Activated CD4-positive, alpha-beta T cell treated with anti-CD3 and anti-CD28 coated beads for 1 hour (primary cell): Measurements from ENCODE around the gene ERLEC1.
"Not testable (repeated sequence)": the region's sequence is repeated elsewhere in the genome, so short reads cannot be mapped to it uniquely, and the experiment has no call there.

Experiments
- DNase-seq: peaks from one replicate; pipeline ENCODE4 v3.0.0-alpha.2; 2020

The ERLEC1 gene

DNA sequence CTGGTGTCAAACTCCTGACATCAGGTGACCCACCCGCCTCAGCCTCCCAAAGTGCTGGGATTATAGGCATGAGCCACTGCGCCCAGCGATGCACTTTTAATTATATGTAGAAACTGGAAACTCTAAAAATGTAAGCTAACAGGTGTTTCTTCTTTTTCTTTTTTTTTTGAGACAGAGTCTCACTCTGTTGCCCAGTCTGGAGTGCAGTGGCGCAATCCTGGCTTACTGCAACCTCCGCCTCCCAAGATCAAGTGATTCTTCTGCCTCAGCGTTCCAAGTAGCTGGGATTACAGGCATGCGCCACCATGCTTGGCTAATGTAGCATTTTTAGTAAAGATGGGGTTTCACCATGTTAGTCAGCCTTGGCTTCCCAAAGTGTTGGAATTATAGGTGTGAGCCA lies 54.8 kb downstream of the ERLEC1 start:
- DNase-seq: not testable (repeated sequence)

DNA sequence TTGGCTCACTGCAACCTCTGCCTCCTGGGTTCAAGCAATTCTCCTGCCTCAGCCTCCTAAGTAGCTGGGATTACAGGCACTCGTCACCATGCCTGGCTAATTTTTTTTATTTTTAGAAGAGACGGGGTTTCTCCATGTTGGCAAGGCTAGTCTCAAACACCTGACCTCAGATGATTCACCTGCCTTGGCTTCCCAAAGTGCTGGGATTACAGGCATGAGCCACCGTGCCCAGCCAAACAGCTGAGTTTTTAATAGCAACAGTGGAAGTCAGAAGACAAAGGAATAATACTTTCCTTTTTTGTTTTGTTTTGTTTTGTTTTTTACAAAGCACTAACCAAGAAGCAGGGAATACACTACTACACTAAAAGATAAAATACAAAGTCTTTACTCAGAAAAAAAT lies 56.0 kb downstream of the ERLEC1 start:
- DNase-seq: no peak

DNA sequence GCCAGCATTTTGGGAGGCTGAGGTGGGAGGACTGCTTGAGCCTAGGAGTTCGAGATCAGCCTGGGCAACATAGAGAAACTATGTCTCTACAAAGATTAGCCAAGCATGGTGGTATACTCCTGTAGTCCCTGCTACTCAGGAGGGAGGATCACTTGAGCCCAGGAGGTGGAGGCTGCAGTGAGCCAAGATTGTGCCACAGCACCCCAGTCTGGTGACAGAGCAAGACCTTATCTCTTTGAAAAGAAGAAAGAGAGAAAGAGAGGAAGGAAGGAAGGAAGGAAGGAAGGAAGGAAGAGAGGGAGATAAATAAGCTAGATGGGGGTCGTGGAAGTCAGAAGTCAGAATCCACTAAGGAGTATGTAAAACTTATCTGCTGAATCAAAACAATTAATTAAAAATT lies 56.8 kb downstream of the ERLEC1 start:
- no peak for DNase-seq

DNA sequence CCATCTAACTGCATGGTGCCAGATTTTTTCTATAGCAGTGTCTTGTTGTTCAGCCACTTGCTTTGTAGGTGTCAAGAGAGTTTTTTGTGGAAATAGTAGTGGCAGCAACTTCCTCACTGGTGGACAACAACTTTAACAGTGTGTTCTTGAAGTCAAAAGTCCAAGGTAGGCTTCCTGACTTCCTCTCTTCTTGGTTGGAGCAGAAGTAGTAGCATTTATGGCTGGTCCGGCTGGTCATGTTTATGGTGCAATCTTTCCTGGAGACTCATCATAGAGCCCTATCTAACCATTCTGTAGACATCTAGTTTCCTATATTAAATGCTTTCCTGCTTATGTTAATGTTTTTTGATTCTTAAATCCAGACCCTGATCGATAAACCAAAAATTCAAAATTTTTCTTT lies 61.2 kb downstream of the ERLEC1 start:
- no peak for DNase-seq

DNA sequence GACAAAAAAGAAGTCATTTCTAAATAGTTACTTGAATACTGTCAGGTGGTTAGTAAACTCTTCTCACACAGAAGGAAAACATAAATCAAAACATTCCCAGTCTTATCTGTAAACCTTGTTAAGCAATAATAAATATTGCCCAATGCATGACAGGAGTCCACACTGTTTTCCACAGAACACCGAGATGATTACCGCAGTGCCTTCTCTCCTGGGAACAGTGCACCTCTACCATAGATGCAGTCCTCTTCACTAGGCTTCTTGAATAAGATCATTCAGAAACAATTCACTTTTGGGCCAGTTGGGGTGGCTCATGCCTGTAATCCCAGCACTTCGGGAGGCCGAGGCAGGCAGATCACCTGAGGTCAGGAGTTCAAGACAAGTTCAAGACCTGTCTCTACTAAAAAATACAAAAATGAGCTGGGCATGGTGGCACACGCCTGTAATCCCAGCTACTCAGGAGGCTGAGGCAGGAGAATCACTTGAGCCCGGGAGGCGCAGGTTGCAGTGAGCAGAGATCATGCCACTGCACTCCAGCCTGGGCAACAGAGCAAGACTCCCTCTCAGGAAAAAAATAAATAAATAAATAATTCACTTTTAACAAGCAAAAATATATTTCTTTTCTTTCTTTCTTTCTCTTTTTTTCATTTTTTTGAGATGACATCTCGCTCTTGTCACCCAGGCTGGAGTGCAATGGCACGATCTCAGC lies 64.4 kb downstream of the ERLEC1 start:
- DNase-seq: not testable (repeated sequence)

DNA sequence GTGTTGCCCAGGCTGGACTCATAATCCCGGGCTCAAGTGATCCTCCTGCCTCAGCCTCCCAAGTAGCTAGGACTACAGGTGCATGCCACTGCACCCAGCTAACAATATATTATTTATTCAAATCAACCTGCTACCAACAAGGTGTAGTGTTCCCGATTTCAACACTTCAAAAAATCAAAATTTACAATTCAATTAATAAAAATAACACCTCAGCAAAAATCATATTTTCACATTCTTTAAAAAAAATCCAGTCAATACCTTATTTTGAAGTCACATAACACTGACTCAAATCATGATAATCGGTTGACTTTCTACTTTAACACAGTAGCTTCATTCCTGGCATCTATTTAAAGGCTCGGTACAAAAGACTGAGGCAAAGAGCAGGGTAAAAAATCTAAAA lies 65.7 kb downstream of the ERLEC1 start:
- no peak for DNase-seq

DNA sequence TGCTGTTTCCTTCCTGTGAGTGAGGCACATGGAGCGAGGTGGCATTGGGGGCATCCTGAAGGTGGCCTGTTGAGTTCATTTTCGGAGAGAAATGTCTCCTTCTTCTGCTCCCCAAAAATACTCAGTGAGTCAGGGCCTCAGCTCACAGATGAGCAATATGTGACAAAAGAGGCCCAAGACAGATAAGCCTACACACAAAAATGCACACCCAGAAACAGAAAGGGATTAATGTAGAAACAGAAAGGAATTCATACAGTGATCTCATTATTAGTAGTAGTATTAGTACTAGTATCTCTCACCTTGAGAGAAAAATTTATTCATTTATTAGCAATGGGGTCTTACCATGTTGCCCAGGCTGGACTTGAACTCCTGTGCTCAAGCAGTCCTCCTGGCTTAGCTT lies 67.8 kb downstream of the ERLEC1 start:
- DNase-seq: no peak

DNA sequence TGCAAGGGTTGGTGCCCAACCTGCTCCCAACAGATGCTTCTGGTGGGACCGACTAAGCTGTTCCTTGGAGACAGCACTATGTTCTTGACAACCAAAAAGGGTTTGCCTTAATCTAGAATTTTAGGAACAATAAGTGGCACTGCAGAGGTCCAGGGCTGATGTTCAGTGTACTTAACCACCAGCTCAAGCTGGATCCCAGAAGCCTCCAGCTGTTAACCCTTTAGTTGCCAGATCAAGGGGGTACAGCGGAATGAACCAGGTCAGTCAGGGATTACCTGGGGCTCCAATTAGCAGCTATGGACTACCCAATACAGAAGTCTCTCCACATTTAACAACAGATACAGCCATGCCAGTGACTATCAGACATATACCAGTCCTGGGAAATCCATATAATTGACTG lies 69.4 kb downstream of the ERLEC1 start:
- DNase-seq: no peak

DNA sequence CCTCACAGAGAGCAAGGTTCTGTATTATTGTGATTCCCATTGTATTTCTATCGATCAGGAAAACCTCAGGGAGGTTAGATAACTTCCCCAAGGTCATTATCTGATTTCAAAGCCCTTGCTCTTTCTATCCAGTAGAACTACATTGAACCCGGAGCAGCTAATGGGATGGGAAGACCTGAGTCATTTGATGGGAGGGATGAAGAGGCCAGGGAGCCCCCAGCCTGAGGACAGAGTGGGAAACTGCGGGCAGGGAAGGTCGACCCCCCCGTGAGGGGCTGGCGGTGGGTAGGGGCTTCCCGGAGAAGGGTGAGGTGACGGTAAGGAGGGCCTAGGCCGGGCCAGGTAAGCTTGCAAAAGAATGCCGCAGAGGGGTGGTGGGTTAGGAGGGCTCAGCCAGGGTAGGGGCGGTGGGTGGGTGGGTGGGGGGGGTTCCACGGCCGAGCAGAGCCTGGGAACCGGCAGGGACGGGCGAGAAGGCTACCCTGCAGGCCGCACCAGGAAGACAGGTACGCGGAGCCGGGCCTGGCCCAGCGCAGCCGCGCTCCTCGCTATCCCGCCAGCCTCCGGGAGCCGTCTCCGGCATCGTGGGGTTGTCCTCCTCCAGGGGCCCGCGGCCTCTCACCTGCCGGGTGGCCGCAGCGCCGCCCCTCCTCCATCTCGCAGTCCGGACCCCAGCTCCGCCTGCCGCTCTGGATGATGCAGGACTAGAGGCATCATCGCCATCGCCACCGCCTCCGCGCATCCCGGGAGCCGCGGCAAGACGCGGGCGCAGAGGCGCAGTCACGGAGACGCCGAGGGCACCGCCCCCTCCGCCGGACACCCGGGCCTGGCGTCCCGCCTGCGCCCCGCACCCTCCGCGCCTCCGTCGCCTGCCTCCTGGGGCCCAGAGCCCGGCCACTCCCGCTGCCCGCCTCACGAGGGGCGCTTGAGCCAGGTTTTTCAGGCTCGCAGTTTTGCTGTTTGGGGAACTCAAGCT lies 72.7 kb downstream of the ERLEC1 start, which contains the start of gene GPR75:
TSS of gene GPR75 (minus strand) at position 762 of the 976 bp plus-strand sequence. CDS start 5,211 bp downstream, outside the sequence.
- DNase-seq: no peak

DNA sequence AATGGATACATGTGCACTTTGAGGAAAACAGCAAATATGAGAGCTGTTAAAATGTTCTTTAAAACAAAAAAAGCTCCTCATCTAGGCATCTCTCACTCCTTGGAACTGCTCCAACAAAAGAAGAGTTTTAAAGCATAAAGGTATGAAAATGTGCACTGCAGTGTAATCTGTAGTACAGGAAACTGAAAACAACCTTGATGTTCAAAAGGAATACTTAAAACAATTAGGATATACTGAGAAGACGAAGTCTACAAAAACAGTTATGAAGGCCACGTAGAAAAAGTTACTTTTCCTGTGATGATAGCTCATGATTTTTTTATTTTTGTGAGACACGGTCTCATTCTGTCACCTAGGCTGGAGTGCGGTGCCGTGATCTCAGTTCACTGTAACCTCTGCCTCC lies 75.0 kb downstream of the ERLEC1 start:
- DNase-seq: no peak

DNA sequence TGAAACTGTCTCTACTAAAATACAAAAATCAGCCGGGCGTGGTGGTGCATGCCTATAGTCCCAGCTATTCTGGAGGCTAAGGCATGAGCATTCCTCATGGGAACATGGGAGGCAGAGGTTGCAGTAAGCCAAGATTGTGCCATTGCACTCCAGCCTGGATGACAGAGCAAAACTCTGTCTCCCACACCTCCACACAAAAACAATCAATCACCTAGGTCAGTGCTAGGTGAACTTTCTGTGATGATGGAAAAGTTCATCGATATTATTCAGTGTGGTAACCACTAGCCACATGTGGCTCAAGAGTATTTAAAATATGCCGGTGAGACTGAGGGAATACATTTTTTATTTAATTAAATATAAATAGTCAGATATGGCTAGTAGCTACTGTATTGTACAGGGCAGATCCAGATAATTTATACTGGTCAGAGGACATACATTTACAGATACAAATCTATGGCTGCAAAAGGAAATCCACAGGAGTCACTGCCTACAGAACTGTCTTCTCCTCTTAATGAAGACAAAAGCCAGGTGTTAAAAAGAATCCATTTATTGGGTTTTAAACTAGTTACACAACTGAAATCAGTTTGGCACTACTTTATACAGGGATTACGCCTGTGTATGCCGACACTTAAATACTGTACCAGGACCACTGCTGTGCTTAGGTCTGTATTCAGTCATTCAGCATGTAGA lies 76.8 kb downstream of the ERLEC1 start:
- DNase-seq: no peak

DNA sequence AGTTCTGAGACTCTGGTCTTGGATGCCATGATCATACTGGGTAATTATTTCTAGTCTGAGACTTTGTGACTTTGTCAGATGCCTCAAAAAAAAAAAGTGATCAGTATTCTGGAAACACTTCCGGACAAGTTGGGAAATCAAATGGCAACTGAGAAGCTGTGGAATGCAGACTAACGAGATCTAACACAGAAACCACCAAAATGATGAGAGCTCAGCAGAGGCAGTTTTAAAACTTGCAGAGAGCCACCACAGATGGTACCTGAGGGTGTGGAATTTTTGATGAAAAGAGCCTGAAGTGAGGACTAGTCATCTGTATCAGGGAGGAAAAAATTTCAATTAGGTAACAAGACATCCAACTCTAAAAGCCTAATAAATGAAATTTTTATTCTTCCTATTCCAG lies 78.4 kb downstream of the ERLEC1 start:
- no peak for DNase-seq

DNA sequence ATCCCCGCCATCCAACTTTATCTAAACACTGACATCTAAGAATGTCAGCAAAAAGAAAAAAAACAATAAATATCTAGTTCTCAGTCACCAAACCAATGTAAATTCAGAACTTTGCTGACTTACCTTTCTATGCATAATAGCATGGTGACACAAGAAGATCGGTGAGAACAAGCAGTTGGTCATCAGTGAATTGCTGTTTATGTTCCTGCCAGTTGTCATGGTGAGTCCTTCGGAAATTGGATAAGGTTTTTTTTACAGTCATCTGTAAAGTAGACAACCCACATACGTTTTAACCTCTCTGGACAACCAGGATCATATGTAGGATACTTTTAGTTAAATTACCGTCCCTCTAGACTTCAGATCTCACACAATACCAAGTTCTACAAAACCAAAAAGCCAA lies 79.1 kb downstream of the ERLEC1 start:
- no peak for DNase-seq

DNA sequence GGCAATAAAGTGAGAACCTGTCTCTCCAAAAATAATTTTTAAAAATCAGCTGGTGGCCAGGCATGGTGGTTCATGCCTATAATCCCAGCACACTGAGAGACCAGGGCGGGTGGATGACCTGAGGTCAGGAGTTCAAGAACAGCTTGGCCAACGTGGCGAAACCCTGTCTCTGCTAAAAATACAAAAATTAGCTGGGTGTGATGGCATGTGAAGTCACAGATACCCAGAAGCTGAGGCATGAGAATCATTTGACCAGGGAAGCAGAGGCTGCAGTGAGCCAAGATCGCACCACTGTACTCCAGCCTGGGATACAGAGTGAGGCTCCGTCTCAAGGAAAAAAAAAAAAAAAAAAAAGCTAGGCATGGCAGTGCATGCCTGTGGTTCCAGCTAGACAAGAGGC lies 80.3 kb downstream of the ERLEC1 start:
- no peak for DNase-seq

DNA sequence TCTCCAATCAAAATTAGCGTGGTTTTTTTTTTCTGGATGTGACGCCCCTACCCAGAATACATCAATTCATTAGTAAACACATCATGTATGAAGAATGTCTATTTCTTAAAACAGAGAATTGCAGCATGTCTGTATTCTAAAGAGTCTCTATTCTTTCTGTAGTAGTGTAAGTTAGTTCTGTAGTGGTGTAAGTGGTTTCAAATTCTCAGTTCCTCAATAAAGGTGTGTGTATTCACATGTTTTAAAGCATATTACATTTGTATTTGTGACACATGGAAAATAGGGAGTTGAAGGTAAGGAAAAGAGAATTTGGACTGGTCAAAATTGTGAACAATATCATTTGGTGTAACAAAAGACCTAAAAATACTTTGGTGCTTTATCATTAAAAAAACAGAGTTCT lies 80.9 kb downstream of the ERLEC1 start:
- no peak for DNase-seq
